H9 (cell line): Measurements from ENCODE around the gene MAST1. TPM values are rescaled to one million over a fixed set of nuclear protein-coding genes. Genes with fewer than 3 reads are reported as not detected.

Experiments
- DNase-seq: peaks from one replicate; pipeline ENCODE4 v3.0.0-alpha.2; 2017
- H2AFZ ChIP-seq: one replicate; pipeline ENCODE4 v1.6.1; 2013; ENCODE audit warnings: mild to moderate bottlenecking, low read length, control low read depth, moderate library complexity
- H2AK5ac ChIP-seq: 2 replicates; pipeline ENCODE4 v1.6.1; 2013; ENCODE audit warnings: low read length, control low read depth, mixed read lengths; ENCODE audit not compliant: insufficient read length
- H2BK120ac ChIP-seq: one replicate; pipeline ENCODE4 v1.6.1; 2013; ENCODE audit warnings: low read depth, mild to moderate bottlenecking, low read length, control low read depth, inconsistent platforms; ENCODE audit not compliant: poor library complexity, severe bottlenecking
- H2BK12ac ChIP-seq: 2 replicates; pipeline ENCODE4 v1.6.1; 2013; ENCODE audit warnings: low read length, control low read depth, mixed read lengths, low read depth; ENCODE audit not compliant: insufficient read length
- H2BK15ac ChIP-seq: 2 replicates; pipeline ENCODE4 v1.6.1; 2013; ENCODE audit warnings: low read depth, low read length, control low read depth
- H2BK20ac ChIP-seq: one replicate; pipeline ENCODE4 v1.6.1; 2013; ENCODE audit warnings: low read depth, mild to moderate bottlenecking, low read length, control low read depth, inconsistent platforms; ENCODE audit not compliant: poor library complexity, severe bottlenecking
- H2BK5ac ChIP-seq: 2 replicates; pipeline ENCODE4 v1.6.1; 2013; ENCODE audit warnings: low read length, control low read depth, mixed read lengths; ENCODE audit not compliant: insufficient read length
- H3K14ac ChIP-seq: 2 replicates; pipeline ENCODE4 v1.6.1; 2013; ENCODE audit warnings: low read length, control low read depth; ENCODE audit not compliant: insufficient read depth
- H3K18ac ChIP-seq: 2 replicates; pipeline ENCODE4 v1.6.1; 2013; ENCODE audit warnings: low read depth, mild to moderate bottlenecking, mixed read lengths, low read length, control low read depth; ENCODE audit not compliant: insufficient read length
- H3K23ac ChIP-seq: 2 replicates; pipeline ENCODE4 v1.6.1; 2013; ENCODE audit warnings: low read length, control low read depth, mixed read lengths, low read depth; ENCODE audit not compliant: insufficient read length
- H3K23me2 ChIP-seq: 2 replicates; pipeline ENCODE4 v1.6.1; 2013; ENCODE audit warnings: low read depth, mild to moderate bottlenecking, mixed read lengths, low read length, control low read depth; ENCODE audit not compliant: insufficient read length, poor library complexity, severe bottlenecking
- H3K27ac ChIP-seq: 2 replicates; pipeline ENCODE4 v1.5.1; 2013; ENCODE audit warnings: low read length, control low read depth, mixed read lengths, low read depth; ENCODE audit not compliant: insufficient read length
- H3K27me3 ChIP-seq: 2 replicates; pipeline ENCODE4 v1.6.1; 2013; ENCODE audit warnings: low read length, control low read depth, inconsistent platforms; ENCODE audit not compliant: insufficient read depth
- H3K4ac ChIP-seq: 2 replicates; pipeline ENCODE4 v1.6.1; 2013; ENCODE audit warnings: low read depth, mild to moderate bottlenecking, control low read depth, inconsistent platforms, low read length, moderate library complexity
- H3K4me1 ChIP-seq: 2 replicates; pipeline ENCODE4 v1.6.1; 2013; ENCODE audit warnings: low read length, control low read depth, inconsistent platforms; ENCODE audit not compliant: insufficient read depth
- H3K4me2 ChIP-seq: 2 replicates; pipeline ENCODE4 v1.6.1; 2013; ENCODE audit warnings: low read length, control low read depth, mixed read lengths; ENCODE audit not compliant: insufficient read length, insufficient read depth
- H3K56ac ChIP-seq: 2 replicates; pipeline ENCODE4 v1.6.1; 2013; ENCODE audit warnings: low read depth, mild to moderate bottlenecking, mixed read lengths, low read length, control low read depth; ENCODE audit not compliant: insufficient read length
- H3K79me1 ChIP-seq: 2 replicates; pipeline ENCODE4 v1.6.1; 2013; ENCODE audit warnings: low read depth, mild to moderate bottlenecking, moderate library complexity, low read length, control low read depth, inconsistent platforms; ENCODE audit not compliant: insufficient read depth, poor library complexity, severe bottlenecking
- H3K79me2 ChIP-seq: 2 replicates; pipeline ENCODE4 v1.6.1; 2013; ENCODE audit warnings: low read length, control low read depth, inconsistent platforms; ENCODE audit not compliant: insufficient read depth
- H3K9ac ChIP-seq: 2 replicates; pipeline ENCODE4 v1.6.1; 2013; ENCODE audit warnings: low read length, control low read depth, mixed read lengths; ENCODE audit not compliant: insufficient read length; ENCODE audit errors: extremely low read depth
- H3K9me3 ChIP-seq: one replicate; pipeline ENCODE4 v1.6.1; 2013; ENCODE audit warnings: low read depth, low read length, inconsistent platforms; ENCODE audit not compliant: control insufficient read depth
- H3T11ph ChIP-seq: one replicate; pipeline ENCODE4 v1.6.1; 2013; ENCODE audit warnings: mild to moderate bottlenecking, low read length, control low read depth, inconsistent platforms
- H4K20me1 ChIP-seq: one replicate; pipeline ENCODE4 v1.6.1; 2013; ENCODE audit not compliant: control insufficient read depth, insufficient read length, insufficient read depth
- H4K5ac ChIP-seq: 2 replicates; pipeline ENCODE4 v1.6.1; 2013; ENCODE audit warnings: low read depth, mild to moderate bottlenecking, mixed read lengths, low read length, control low read depth; ENCODE audit not compliant: insufficient read length
- H4K8ac ChIP-seq: replicated peaks from 2 replicates; pipeline ENCODE4 v1.6.1; 2013; ENCODE audit warnings: low read length, control low read depth, mixed read lengths, low read depth; ENCODE audit not compliant: insufficient read length
- H4K91ac ChIP-seq: 2 replicates; pipeline ENCODE4 v1.6.1; 2013; ENCODE audit warnings: low read depth, mild to moderate bottlenecking, moderate library complexity, mixed read lengths, low read length, control low read depth; ENCODE audit not compliant: insufficient read length
- H3K27ac Mint-ChIP-seq, 3 experiments: 2 replicates in 2 of 3; 3 replicates in 1 of 3; pipeline ENCODE4 v1.8.0; 2020 to 2021; ENCODE audit warnings: mixed read lengths in 3 of 3, mild to moderate bottlenecking in 1 of 3, moderate library complexity in 1 of 3
- H3K27me3 Mint-ChIP-seq: 2 replicates; pipeline ENCODE4 v1.8.0; 2021; ENCODE audit warnings: low read depth, mild to moderate bottlenecking, moderate library complexity, mixed read lengths
- H3K36me3 Mint-ChIP-seq, 3 experiments: 2 replicates in 2 of 3; 3 replicates in 1 of 3; pipeline ENCODE4 v1.8.0; 2020 to 2021; ENCODE audit warnings: low read depth in 3 of 3, mixed read lengths in 3 of 3; ENCODE audit not compliant: insufficient read depth in 1 of 3
- H3K4me1 Mint-ChIP-seq, 2 experiments: 2 replicates each; pipeline ENCODE4 v1.8.0; 2020; ENCODE audit warnings: mixed read lengths in 2 of 2
- H3K4me3 Mint-ChIP-seq, 2 experiments: 2 replicates in 1 of 2; 3 replicates in 1 of 2; pipeline ENCODE4 v1.8.0; 2020 to 2021; ENCODE audit warnings: mild to moderate bottlenecking in 2 of 2, mixed read lengths in 2 of 2, moderate library complexity in 1 of 2
- H3K9me3 Mint-ChIP-seq, 2 experiments: 2 replicates in 1 of 2; 3 replicates in 1 of 2; pipeline ENCODE4 v1.8.0; 2020; ENCODE audit warnings: mild to moderate bottlenecking in 2 of 2, mixed read lengths in 2 of 2, moderate library complexity in 1 of 2
- CTCF ChIP-seq: fragments of 200-600 bp; sonication (generic); conservative IDR thresholded peaks from 3 replicates; pipeline ENCODE4 v1.8.0; 2021; ENCODE audit warnings: antibody characterized with exemption, mild to moderate bottlenecking
- WGBS: extraction: QIAGEN DNeasy Blood & Tissue Kit; methylation state at CpG from one replicate; pipeline ENCODE4 v1.1.7; 2013; ENCODE audit warnings: missing lambda C conversion rate, low lambda C conversion rate, mixed read lengths; ENCODE audit not compliant: insufficient read length; ENCODE audit errors: extremely low coverage; 5-methylcytosine and 5-hydroxymethylcytosine counted together
- total RNA-seq: library from RNA; stranded (reverse); gene quantifications from 2 replicates; pipeline ENCODE4 v1.2.1, GENCODE V29; 2021

The MAST1 gene
- total RNA-seq, 1 experiment from 2014 or later: 15.1 TPM

GRCh38 chr19:12867120-12868099 lies 29.1 kb downstream of the MAST1 start:
- Histone ChIP-seq H3K9me3 (no peaks in the 10 kb centered on the region), H3K9ac (no peak overlapping the region), H3K4ac (no peak overlapping the region), H4K20me1 (peaks cover 7% of the 10 kb centered on the region), H3K4me1 (peaks cover 3% of the 10 kb centered on the region; the same call in 1 of the 2 replicates), H3K23ac (no peak overlapping the region), H3T11ph (no peak overlapping the region), H2AFZ (no peak overlapping the region), H2AK5ac (no peak overlapping the region), H3K14ac (no peak overlapping the region), H2BK15ac (no peak overlapping the region), H2BK20ac (no peak overlapping the region), H3K56ac (no peak overlapping the region), H4K8ac (no peak overlapping the region), H3K27me3 (no peaks in the 10 kb centered on the region), H3K79me1 (no peaks in the 10 kb centered on the region), H3K23me2 (peaks cover 5% of the 10 kb centered on the region), H3K27ac (no peak overlapping the region), H3K18ac (no peak overlapping the region), H3K79me2 (no peaks in the 10 kb centered on the region), H4K5ac (no peak overlapping the region), H2BK120ac (no peak overlapping the region), H2BK12ac (no peak overlapping the region), H2BK5ac (no peak overlapping the region), H4K91ac (no peak overlapping the region), H3K4me2 (peak overlapping the region; percentile 74)
- Mint-ChIP-seq H3K4me1 (peaks cover 24 to 32% of the 10 kb centered on the region in 2 experiments), H3K27me3 (peaks cover 11% of the 10 kb centered on the region), H3K9me3 (peaks cover 5 to 6% of the 10 kb centered on the region in 2 experiments; a peak in 4 of 5 replicates), H3K4me3 (peak overlapping the region; percentile 63 to 77), H3K36me3 (peaks cover 19 to 29% (median 20%) of the 10 kb centered on the region in 3 experiments), H3K27ac (peak overlapping the region; percentile 50 to 95 (median 92); a peak in 5 of 7 replicates)
- TF ChIP-seq CTCF: peak; percentile 43
- WGBS: no CpG with 5 or more reads among the region's 51 CpGs
- peak; percentile 94 for DNase-seq
